K562 (cell line): ENCODE measurements around the gene VBP1. TPM values are rescaled to one million over a fixed set of nuclear protein-coding genes. Genes with fewer than 3 reads are reported as not detected.

Source experiments
- ATAC-seq: fragments of 200-7000 bp; cut with Tn5 transposase; 3 replicates; pipeline ENCODE4 v1.9.1; 2020; ENCODE audit warnings: moderate library complexity
- Bru-seq: library from RNA; stranded (reverse); fragments of 400-500 nt; gene quantifications from one replicate; lab custom pipeline; 2021; lab: Mats Ljungman, UMichigan
- BruChase-seq, 2 experiments: library from RNA; stranded (reverse); fragments of 400-500 nt; gene quantifications; one replicate each; lab custom pipeline; 2021; lab: Mats Ljungman, UMichigan
- BruUV-seq: library from RNA; stranded (reverse); fragments of 400-500 nt; replicated peaks from 2 replicates; lab custom pipeline; 2021; lab: Mats Ljungman, UMichigan
- CTCF ChIA-PET: fragments of 300-600 bp; formaldehyde crosslinking; extraction: SDS; loops from one replicate; lab custom pipeline; 2021; ENCODE audit warnings: low intra/inter-chr PET ratio; lab: Yijun Ruan, JAX
- POLR2A ChIA-PET: fragments of 300-600, 350-650 bp; sonication (Branson Sonifier 250); formaldehyde crosslinking; extraction: SDS; loops from one replicate; lab custom pipeline; 2021; ENCODE audit warnings: antibody characterized with exemption, inconsistent platforms; lab: Yijun Ruan, JAX
- DNase-seq, 4 experiments: peaks; one replicate each; pipeline versions ENCODE4 v3.0.0 to v3.0.0-alpha.2; 2011 to 2018; ENCODE audit warnings: low spot score in 3 of 4, mixed read lengths in 3 of 4; ENCODE audit errors: extremely low read depth in 1 of 4
- FAIRE-seq: peaks from 2 replicates; lab custom pipeline; 2011; peaks lifted over from hg19 to GRCh38; lab: Jason Lieb, UNC
- H2AFZ ChIP-seq: 2 replicates; pipeline ENCODE4 v1.6.0; 2011; ENCODE audit warnings: low read depth, low read length, control low read depth, inconsistent platforms
- H3K27ac ChIP-seq: fragments of 200-600 bp; 3 replicates; pipeline ENCODE4 v1.8.0; 2011; ENCODE audit warnings: low read depth, mild to moderate bottlenecking, control low read depth, inconsistent platforms, low read length, moderate library complexity, mixed read lengths; ENCODE audit errors: extremely low read depth
- H3K27me3 ChIP-seq, 2 experiments: fragments of 300-600 bp in 1 of 2; 2 replicates in 1 of 2; 3 replicates in 1 of 2; pipeline versions ENCODE4 v1.6.0 to v1.8.0; 2011; ENCODE audit warnings: inconsistent platforms in 2 of 2, low read length in 2 of 2, mild to moderate bottlenecking in 1 of 2, mixed read lengths in 1 of 2, moderate library complexity in 1 of 2; ENCODE audit not compliant: control insufficient read depth in 2 of 2, insufficient read depth in 2 of 2
- H3K36me3 ChIP-seq: fragments of 300-600 bp; 3 replicates; pipeline ENCODE4 v1.8.0; 2011; ENCODE audit warnings: mild to moderate bottlenecking, low read length, inconsistent platforms; ENCODE audit not compliant: control insufficient read depth, insufficient read depth
- H3K4me1 ChIP-seq, 2 experiments: fragments of 200-600 bp in 1 of 2; replicated peaks in 1 of 2; 2 replicates in 1 of 2; 3 replicates in 1 of 2; pipeline versions ENCODE4 v1.5.1 to v1.8.0; 2011; ENCODE audit warnings: inconsistent platforms in 2 of 2, low read length in 2 of 2, mild to moderate bottlenecking in 1 of 2, mixed read lengths in 1 of 2, moderate library complexity in 1 of 2; ENCODE audit not compliant: control insufficient read depth in 2 of 2, insufficient read depth in 2 of 2
- H3K4me2 ChIP-seq: 2 replicates; pipeline ENCODE4 v1.6.1; 2011; ENCODE audit warnings: low read length, control low read depth, inconsistent platforms, mixed read lengths; ENCODE audit not compliant: insufficient read depth
- H3K4me3 ChIP-seq: fragments of 200-600 bp; sonication (generic), shearing (Covaris generic); 2 replicates; pipeline ENCODE4 v1.5.1; 2016; ENCODE audit warnings: control low read depth, inconsistent platforms
- H3K79me2 ChIP-seq: fragments of 200-600 bp; 3 replicates; pipeline ENCODE4 v1.8.0; 2011; ENCODE audit warnings: low read length, inconsistent platforms; ENCODE audit not compliant: control insufficient read depth, insufficient read depth
- H3K9ac ChIP-seq, 2 experiments: 2 replicates each; pipeline versions ENCODE4 v1.6.0 to v1.6.1; 2011; ENCODE audit warnings: low read depth in 2 of 2, low read length in 2 of 2, control low read depth in 1 of 2, inconsistent platforms in 1 of 2, mild to moderate bottlenecking in 1 of 2, mixed read lengths in 1 of 2; ENCODE audit not compliant: insufficient read depth in 1 of 2
- H3K9me1 ChIP-seq: one replicate; pipeline ENCODE4 v1.6.0; 2011; ENCODE audit warnings: inconsistent platforms, mild to moderate bottlenecking, low read length, moderate library complexity; ENCODE audit not compliant: control insufficient read depth, insufficient read depth
- H3K9me3 ChIP-seq: replicated peaks from 2 replicates; pipeline ENCODE4 v1.5.1; 2011; ENCODE audit warnings: low read depth, low read length, inconsistent platforms; ENCODE audit not compliant: control insufficient read depth, insufficient read depth
- H4K20me1 ChIP-seq: replicated peaks from 2 replicates; pipeline ENCODE4 v1.6.1; 2011; ENCODE audit warnings: low read length, inconsistent platforms, mixed read lengths; ENCODE audit not compliant: control insufficient read depth, insufficient read depth
- GABPA ChIP-seq: fragments of 200-800 bp; sonication (Bioruptor generic); conservative IDR thresholded peaks from 2 replicates; pipeline ENCODE4 v1.6.1; 2016; ENCODE audit warnings: low read depth, missing genetic modification characterization, missing compliant biosample characterization
- GTF3C2 ChIP-seq: IDR thresholded peaks from 3 replicates; pipeline ENCODE4 v1.6.1; 2011; ENCODE audit warnings: borderline replicate concordance, mild to moderate bottlenecking, moderate library complexity; ENCODE audit not compliant: insufficient read length; ENCODE audit errors: extremely low read depth
- KLF6 ChIP-seq: fragments of 250-450 bp; sonication (Bioruptor Pico); IDR thresholded peaks from 2 replicates; pipeline ENCODE4 v1.4.0; 2020; ENCODE audit warnings: mild to moderate bottlenecking, moderate library complexity, borderline replicate concordance
- NEUROD1 ChIP-seq: fragments of 150-350 bp; IDR thresholded peaks from 2 replicates; pipeline ENCODE4 v1.6.1; 2014; ENCODE audit warnings: borderline replicate concordance, low read length, low read depth; ENCODE audit not compliant: partially characterized antibody
- TCFL5 ChIP-seq: fragments of 250-450 bp; sonication (Bioruptor Pico); conservative IDR thresholded peaks from 2 replicates; pipeline ENCODE4 v1.6.1; 2021; ENCODE audit warnings: mild to moderate bottlenecking, moderate library complexity, matching md5 sums
- U2AF2 ChIP-seq: fragments of 200-400 bp; formaldehyde crosslinking; optimal IDR thresholded peaks from 2 replicates; pipeline ENCODE3; 2017; ENCODE audit warnings: low read depth, mild to moderate bottlenecking, low read length
- ZBTB43 ChIP-seq: sonication (generic); formaldehyde crosslinking; IDR thresholded peaks from 2 replicates; pipeline ENCODE4 v1.8.0; 2023; ENCODE audit warnings: mild to moderate bottlenecking, missing genetic modification reagents
- ZFP30 ChIP-seq: fragments of 250-450 bp; sonication (Bioruptor Pico); IDR thresholded peaks from 2 replicates; pipeline ENCODE4 v1.8.0; 2022; ENCODE audit warnings: moderate library complexity, mild to moderate bottlenecking, inconsistent platforms, borderline replicate concordance
- ZNF282 ChIP-seq: sonication (generic); formaldehyde crosslinking; IDR thresholded peaks from 2 replicates; pipeline ENCODE4 v1.8.1; 2023; ENCODE audit warnings: missing genetic modification reagents
- ZNF354B ChIP-seq: fragments of 250-450 bp; sonication (Bioruptor Pico); IDR thresholded peaks from 2 replicates; pipeline ENCODE4 v1.4.0; 2020
- WGBS: fragments of 100-300 bp; shearing (Covaris generic); methylation state at CpG from one replicate; pipeline ENCODE4 v1.1.6; 2016; ENCODE audit warnings: low coverage, mixed read lengths; ENCODE audit not compliant: insufficient coverage; ENCODE audit errors: missing lambda C conversion rate; 5-methylcytosine and 5-hydroxymethylcytosine counted together
- in situ Hi-C: fragments of 300-500 bp; cut with MboI; formaldehyde crosslinking; loops from 4 replicates; pipeline ENCODE4 v1.15.0; 2018; ENCODE audit warnings: inconsistent platforms, mixed read lengths
- intact Hi-C: fragments of 100-400 bp; cut with micrococcal nuclease; formaldehyde crosslinking; loops from 2 replicates; pipeline ENCODE4 v1.14.2; 2022
- long read RNA-seq, 3 experiments: library from polyadenylated mRNA in 2 of 3; library from RNA in 1 of 3; unstranded in 2 of 3; stranded (forward) in 1 of 3; transcript quantifications; one replicate each; pipeline ENCODE4 v2.0.0, GENCODE V29; 2019 to 2022
- polyA minus RNA-seq, 3 experiments: library from RNA; depleted of rRNA, polyadenylated mRNA; stranded (reverse); fragments of >200 nt; gene quantifications; 2 replicates each; pipeline ENCODE4 v1.2.3, GENCODE V29; 2011
- polyA plus RNA-seq, 8 experiments: library from polyadenylated mRNA; depleted of rRNA in 4 of 8; stranded (reverse) in 5 of 8; unstranded in 3 of 8; fragments of >200 nt; fragmentation: Nextera tagmentation in 2 of 8; fragmentation: Illumina TruSeq in 1 of 8; extraction: Ambion mirVana in 2 of 8; extraction: Trizol in 1 of 8; gene quantifications; 2 replicates each; pipeline versions ENCODE4 v1.2.1 to v1.2.3, GENCODE V29; 2011 to 2014; ENCODE audit warnings: inconsistent platforms in 1 of 8, missing spikeins in 1 of 8
- total RNA-seq, 7 experiments: library from RNA; depleted of rRNA in 6 of 7; stranded (reverse); fragments of >200 nt in 6 of 7; fragmentation: Illumina TruSeq in 2 of 7; extraction: Trizol in 2 of 7; gene quantifications; 2 replicates each; pipeline versions ENCODE4 v1.2.1 to v1.2.3, GENCODE V29; 2011 to 2021; ENCODE audit warnings: low replicate concordance in 1 of 7

The VBP1 gene
- total RNA-seq (2011; cell fraction: chromatin; rRNA removed; ENCODE audit: low replicate concordance): 5.3 and 20.1 TPM in 2 replicates
- total RNA-seq (2011; cell fraction: nucleolus; rRNA removed): 4.5 and 6.2 TPM in 2 replicates
- 15.5 and 26.0 TPM in 2 replicates for total RNA-seq (2011; cell fraction: nucleoplasm; rRNA removed)
- 69.5 and 83.2 TPM in 2 replicates for total RNA-seq (2014; rRNA removed)
- total RNA-seq (2014; rRNA removed; fragmentation: Illumina TruSeq; extraction: Trizol): 176 and 199 TPM in 2 replicates
- 130 and 142 TPM in 2 replicates for total RNA-seq (2015; rRNA removed; fragmentation: Illumina TruSeq; extraction: Trizol)
- 123 and 126 TPM in 2 replicates for total RNA-seq (2021)
- 71.0 and 151 TPM in 2 replicates for polyA plus RNA-seq (2011; rRNA removed)
- 14.8 and 43.5 TPM in 2 replicates for polyA plus RNA-seq (2011; cell fraction: cytosol; rRNA removed)
- 11.2 and 21.2 TPM in 2 replicates for polyA plus RNA-seq (2011; cell fraction: nucleus; rRNA removed)
- 94.9 and 124 TPM in 2 replicates for polyA plus RNA-seq (2012)
- 130 and 175 TPM in 2 replicates for polyA plus RNA-seq (2014; fragmentation: Illumina TruSeq; extraction: Trizol)
- 100 to 1,000 TPM; 245 to 263 TPM for polyA plus RNA-seq (2014; fragmentation: Nextera tagmentation; extraction: Ambion mirVana)
- 98.8 and 113 TPM in 2 replicates for polyA plus RNA-seq (2014; rRNA removed)
- 93.9 and 114 TPM in 2 replicates for polyA minus RNA-seq (2011; rRNA and poly(A)+ RNA removed)
- polyA minus RNA-seq (2011; cell fraction: cytosol; rRNA and poly(A)+ RNA removed): 20.6 and 28.2 TPM in 2 replicates
- polyA minus RNA-seq (2011; cell fraction: nucleus; rRNA and poly(A)+ RNA removed): 4.6 and 12.6 TPM in 2 replicates
- Bru-seq, nascent RNA: percentile 75 among the genes with signal in this experiment
- percentile 81 among the genes with signal in this experiment for BruChase-seq, experiment 1, labeled RNA remaining after a 2-hour chase
- percentile 82 among the genes with signal in this experiment for BruChase-seq, experiment 2, labeled RNA remaining after a 6-hour chase
- long read RNA-seq, experiment 1, transcript VBP1-201 (6 exons, 1,686 nt): major isoform, 299 of 358 reads
- long read RNA-seq, experiment 1, partial matches to known transcripts: 4 of 358 reads
- long read RNA-seq, experiment 1, other reads (novel, unspliced or antisense): 55 of 358 reads
- long read RNA-seq, experiment 2, transcript VBP1-201 (6 exons, 1,686 nt): major isoform, 67 of 154 reads
- long read RNA-seq, experiment 2, partial matches to known transcripts: 4 of 154 reads
- long read RNA-seq, experiment 2, other reads (novel, unspliced or antisense): 83 of 154 reads
- long read RNA-seq, experiment 3, transcript VBP1-201 (6 exons, 1,686 nt): major isoform, 305 of 327 reads
- long read RNA-seq, experiment 3, partial matches to known transcripts: 9 of 327 reads
- long read RNA-seq, experiment 3, other reads (novel, unspliced or antisense): 13 of 327 reads

GRCh38 chrX:155216179-155216939 lies at the start of gene VBP1:
TSS of gene VBP1 (plus strand) at chrX:155216460. CDS start at chrX:155216483, 23 bp downstream.
- peak within 1 kb of the TSS; percentile 80 for H3K4me3 ChIP-seq
- peaks cover 8% of the 10 kb centered on the region for H4K20me1 ChIP-seq
- no TSS peak for BruUV-seq
- ChIA-PET POLR2A (interaction anchor here (0.6 to 1.7 kb wide), 13 partner anchors 8 to 482 kb away, joined by 3 to 7 read pairs (median 4); no protein-coding TSS in a partner anchor), CTCF (no interaction called here)
- WGBS: 0% methylated on average over 35 of the region's 53 CpGs
- intact Hi-C loops (loop anchor here (2.0 kb wide), 1 partner anchor 146 kb away; the partner anchor contains the start of genes BRCC3, CMC4 and MTCP1), in situ Hi-C loops (no loop called here)
- H3K9ac ChIP-seq: peak within 1 kb of the TSS; percentile 97
- H3K27me3 ChIP-seq: no peaks in the 10 kb centered on the region
- H3K4me2 ChIP-seq: peak within 1 kb of the TSS; percentile 93
- FAIRE-seq (peak; percentile 97), ATAC-seq (peak; percentile 96), DNase-seq (peak; percentile 88 to 96 (median 91))
- H3K9me1 ChIP-seq: no peaks in the 10 kb centered on the region
- H3K9me3 ChIP-seq: no peaks in the 10 kb centered on the region
- H3K4me1 ChIP-seq: peaks cover 3 to 22% of the 10 kb centered on the region in 2 experiments; a peak in 3 of 5 replicates
- H3K36me3 ChIP-seq: peaks cover 18% of the 10 kb centered on the region
- H3K27ac ChIP-seq: peak within 1 kb of the TSS; percentile 98
- peak within 1 kb of the TSS; percentile 99 for H2AFZ ChIP-seq
- peaks cover 51% of the 10 kb centered on the region for H3K79me2 ChIP-seq
- no peak for TF ChIP-seq U2AF2
- TF ChIP-seq ZNF354B (CRISPR knock-in tag): no peak
- TF ChIP-seq ZBTB43 (CRISPR knock-in tag): 0 out of 2 replicates have a peak, but pooled peaks have one; percentile 24
- TF ChIP-seq NEUROD1: peak; percentile 91
- TF ChIP-seq GTF3C2: no peak
- TF ChIP-seq TCFL5 (CRISPR knock-in tag): no peak
- TF ChIP-seq ZFP30 (CRISPR knock-in tag): no peak
- no peak for TF ChIP-seq GABPA
- no peak for TF ChIP-seq KLF6 (CRISPR knock-in tag)
- no peak for TF ChIP-seq ZNF282 (CRISPR knock-in tag)
